Stimulated activated naive CD8-positive, alpha-beta T cell treated with anti-CD3 and anti-CD28 coated beads, Interleukin-15, Interleukin-2, amounts not matched to agents 100 U/mL and 50 U/mL, for 24 hours (primary cell): ENCODE measurements around the gene ICE1.
"Not testable (repeated sequence)": the region's sequence is repeated elsewhere in the genome, so short reads cannot be mapped to it uniquely, and the experiment has no call there.

Source experiments
- ATAC-seq: fragments of 150-1000 bp; cut with Tn5 transposase; one replicate; pipeline ENCODE4 v1.10.0; 2021
- DNase-seq: peaks from one replicate; pipeline ENCODE4 v3.0.0; 2021

The ICE1 gene

GRCh38 chr5:5487585-5488360 is 65.3 kb downstream of the ICE1 start:
- DNase-seq (no peak), ATAC-seq (no peak)

DNA sequence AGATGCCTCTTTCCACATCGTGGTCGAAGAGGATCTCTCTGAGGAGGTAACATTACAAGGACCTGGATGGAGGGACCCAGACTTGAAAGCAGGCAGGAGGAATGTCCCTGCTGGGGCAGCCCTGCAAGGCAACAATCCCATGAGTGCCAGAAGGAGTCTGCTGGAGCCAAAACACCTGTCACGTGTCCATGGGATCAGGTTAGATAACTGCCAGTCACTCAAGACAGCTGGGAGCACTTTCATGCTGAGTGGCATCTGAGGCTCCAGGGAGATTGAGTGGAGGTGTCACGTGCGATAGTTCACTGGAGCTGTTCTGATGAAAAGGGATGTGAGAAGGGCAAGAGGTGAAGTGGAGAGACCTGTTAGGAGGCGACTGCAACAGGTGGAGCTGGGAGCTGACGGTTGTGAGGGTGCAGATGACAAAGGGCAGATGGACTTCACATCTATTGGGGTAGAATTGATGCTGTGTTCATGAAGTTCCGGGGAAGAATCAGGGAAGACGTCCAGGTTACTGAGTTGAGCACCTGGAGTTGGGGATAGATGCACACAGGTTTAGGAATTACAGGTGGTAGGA is 68.4 kb downstream of the ICE1 start:
- DNase-seq (no peak), ATAC-seq (no peak)

GRCh38 chr5:5492087-5492933 is 69.8 kb downstream of the ICE1 start:
- DNase-seq (peak; percentile 16), ATAC-seq (no peak)

DNA sequence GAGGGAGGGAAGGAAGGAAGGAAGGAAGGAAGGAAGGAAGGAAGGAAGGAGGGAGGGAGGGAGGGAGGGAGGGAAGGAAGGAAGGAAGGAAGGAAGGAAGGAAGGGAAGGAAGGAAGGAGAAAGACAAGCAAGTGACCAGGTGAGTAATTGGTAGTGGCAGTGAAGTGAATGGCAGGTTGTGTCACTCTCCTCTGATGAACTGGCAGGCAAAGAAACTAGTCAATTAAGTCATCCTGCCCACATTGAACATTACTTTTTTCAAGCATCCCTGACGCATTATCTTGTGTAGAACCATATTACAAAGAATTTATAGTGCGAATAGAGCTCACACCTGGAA is 70.4 kb downstream of the ICE1 start:
- ATAC-seq, DNase-seq: not testable (repeated sequence)

DNA sequence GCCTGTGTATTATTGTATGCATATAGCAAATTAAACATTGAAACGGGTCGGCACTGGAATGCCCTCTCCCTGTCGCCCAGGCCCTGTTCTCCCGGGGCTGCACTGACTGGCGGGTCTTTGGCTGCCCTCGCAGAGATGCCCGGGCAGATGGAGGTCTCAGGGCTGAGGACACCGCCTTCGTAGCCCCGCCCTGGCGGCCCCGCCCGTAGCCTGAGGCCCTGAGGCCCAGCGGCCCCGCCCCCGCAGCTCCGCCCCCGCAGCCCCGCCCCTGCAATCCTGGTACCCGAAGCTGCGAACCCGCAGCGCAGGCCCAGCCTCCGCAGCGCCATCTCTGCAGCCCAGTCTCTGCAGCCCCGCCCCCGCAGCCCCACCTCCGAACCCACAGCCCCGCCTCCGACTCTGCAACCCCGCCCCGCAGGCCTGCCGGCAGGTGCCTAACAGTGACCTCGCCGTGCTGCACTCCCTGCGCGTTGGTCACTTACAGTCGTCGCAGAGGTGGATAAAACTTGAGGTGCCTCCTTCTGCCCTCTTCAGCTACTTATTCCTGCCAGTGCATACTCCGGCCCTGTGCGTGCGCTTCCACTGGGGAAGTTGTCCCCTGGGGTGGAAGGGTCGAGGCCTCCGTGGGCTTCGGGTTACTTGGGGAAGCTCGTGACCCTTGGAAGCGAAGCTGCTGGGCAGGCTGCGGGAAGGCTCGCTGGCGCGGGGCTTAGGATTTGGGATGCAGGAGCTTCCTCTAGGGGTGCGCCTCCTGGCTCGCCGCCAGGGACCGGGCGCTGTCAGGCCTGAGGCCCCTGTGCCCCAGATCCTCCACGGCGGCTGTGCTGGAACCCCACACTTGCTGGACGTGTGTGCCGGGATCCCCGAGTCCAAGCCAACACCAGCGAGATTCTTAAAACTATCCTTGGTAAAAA is 72.3 kb downstream of the ICE1 start:
- peak; percentile 70 for DNase-seq

GRCh38 chr5:5497152-5497788 is 74.8 kb downstream of the ICE1 start:
- ATAC-seq (no peak), DNase-seq (peak; percentile 27)

More for the DNA sequence above, 72.3 kb downstream of the ICE1 start:
- ATAC-seq, result peak; percentile 82

DNA sequence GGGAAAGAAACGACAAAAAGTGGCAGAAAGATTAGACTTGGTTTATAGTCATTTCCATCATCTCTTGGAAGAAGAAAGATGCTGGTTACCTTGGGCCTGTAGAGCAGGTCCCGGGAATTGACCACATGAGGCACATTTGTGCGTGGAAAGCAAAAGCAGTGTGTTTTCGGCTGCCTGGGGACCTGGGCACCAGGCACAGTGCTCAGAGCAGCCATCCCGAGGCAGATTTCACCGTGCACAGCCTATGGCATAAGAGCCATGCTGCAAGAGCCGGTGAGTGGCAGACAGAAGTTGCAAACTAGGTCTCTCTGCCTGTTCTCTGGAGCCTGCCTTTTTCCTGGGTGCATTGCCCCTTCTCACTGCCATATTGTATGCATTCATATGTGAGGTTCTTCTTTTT is 77.0 kb downstream of the ICE1 start:
- DNase-seq (no peak), ATAC-seq (no peak)

DNA sequence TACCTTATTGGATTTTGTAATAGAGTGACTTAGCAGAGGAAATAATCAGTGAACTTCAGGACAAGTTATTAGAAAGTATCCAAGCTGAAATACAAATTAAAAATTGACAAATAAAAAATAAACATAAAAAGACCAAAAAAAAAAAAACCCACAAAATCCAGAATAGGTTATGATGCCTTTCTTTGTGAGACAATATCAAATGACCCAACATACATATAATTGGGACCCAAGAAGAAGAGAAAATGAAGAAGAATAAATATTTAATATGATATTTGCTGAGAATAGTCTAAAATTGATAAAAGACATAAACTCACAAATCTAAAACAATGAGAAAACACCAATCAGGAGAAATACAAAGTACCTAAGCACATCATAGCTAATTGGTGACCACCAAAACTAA is 81.8 kb downstream of the ICE1 start:
- DNase-seq (no peak), ATAC-seq (no peak)

DNA sequence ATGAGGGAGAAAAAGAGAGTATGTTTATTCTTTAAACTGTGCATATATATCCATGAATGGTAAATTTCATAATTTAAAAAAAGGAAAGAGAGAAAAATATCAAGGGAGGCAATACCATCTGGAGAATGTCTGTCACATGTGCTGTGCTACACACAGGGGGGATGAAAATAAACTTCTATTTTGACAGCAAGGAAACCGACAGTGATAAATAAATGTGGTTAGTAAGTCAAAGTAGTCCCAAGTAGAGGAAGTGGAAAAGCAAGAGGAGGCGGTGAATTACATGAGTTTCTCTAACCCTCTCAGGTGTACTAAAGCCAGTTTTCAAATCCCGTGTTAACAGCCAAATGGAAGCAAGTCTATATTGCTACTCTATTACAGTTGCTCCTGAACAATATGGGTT is 83.3 kb downstream of the ICE1 start:
- ATAC-seq, result no peak
- no peak for DNase-seq

- DNase-seq (no peak), ATAC-seq (no peak)
Measured at GRCh38 chr5:5508391-5508790, 85.9 kb downstream of the ICE1 start.

DNA sequence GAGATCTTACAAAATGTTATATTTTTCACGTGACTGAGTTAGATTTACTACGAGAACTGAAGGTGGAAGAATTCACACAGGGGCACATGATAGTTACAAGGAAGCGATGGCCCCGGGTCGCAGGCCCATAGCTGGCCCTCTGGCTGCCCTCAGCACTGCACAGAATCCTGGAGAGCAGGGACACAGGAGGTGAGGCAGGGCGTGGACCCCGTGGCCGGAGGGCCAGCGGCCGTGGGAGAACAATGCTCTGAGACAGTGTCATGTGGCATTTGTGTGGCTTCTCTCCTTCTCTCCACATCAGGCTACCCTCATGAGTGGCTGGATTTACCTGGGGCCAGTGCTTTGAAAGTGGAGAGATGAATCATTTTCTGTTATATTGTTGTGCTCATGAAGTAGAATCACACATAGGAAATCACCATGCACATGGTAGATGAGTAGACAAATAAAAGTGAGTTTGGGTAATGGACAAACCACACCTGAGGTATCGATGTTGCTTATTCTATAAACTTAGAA is 89.5 kb downstream of the ICE1 start:
- no peak for DNase-seq
- no peak for ATAC-seq

GRCh38 chr5:5512543-5512942 is 90.1 kb downstream of the ICE1 start:
- ATAC-seq (no peak), DNase-seq (no peak)

DNA sequence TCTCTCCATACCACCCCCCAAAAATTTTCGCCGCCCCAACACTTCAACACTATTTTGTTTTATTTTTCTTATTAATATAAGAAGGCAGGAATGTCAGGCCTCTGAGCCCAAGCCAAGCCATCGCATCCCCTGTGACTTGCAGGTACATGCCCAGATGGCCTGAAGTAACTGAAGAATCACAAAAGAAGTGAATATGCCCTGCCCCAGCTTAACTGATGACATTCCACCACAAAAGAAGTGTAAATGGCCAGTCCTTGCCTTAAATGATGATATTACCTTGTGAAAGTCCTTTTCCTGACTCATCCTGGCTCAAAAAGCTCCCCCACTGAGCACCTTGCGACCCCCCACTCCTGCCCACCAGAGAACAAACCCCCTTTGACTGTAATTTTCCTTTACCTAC is 98.1 kb downstream of the ICE1 start:
- DNase-seq, ATAC-seq: not testable (repeated sequence)

DNA sequence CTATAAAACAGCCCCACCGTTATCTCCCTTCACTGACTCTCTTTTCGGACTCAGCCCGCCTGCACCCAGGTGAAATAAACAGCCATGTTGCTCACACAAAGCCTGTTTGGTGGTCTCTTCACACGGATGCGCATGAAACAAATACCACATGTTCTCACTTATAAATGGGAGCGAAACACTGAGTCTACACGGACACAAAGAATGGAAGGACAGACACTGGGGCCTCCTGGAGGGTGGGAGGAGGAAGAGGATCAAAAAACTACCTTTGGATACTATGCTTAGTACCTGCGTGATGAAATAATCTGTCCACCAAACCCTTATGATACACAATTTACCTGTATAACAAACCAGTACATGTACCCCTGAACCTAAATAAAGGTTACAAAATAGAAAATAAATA is 98.6 kb downstream of the ICE1 start:
- no peak for DNase-seq
- ATAC-seq, result no peak

GRCh38 chr5:5521478-5521877 is 99.0 kb downstream of the ICE1 start:
- no peak for ATAC-seq
- DNase-seq, result no peak

- no peak for DNase-seq
- no peak for ATAC-seq
Measured at GRCh38 chr5:5522336-5522735, 99.9 kb downstream of the ICE1 start.

DNA sequence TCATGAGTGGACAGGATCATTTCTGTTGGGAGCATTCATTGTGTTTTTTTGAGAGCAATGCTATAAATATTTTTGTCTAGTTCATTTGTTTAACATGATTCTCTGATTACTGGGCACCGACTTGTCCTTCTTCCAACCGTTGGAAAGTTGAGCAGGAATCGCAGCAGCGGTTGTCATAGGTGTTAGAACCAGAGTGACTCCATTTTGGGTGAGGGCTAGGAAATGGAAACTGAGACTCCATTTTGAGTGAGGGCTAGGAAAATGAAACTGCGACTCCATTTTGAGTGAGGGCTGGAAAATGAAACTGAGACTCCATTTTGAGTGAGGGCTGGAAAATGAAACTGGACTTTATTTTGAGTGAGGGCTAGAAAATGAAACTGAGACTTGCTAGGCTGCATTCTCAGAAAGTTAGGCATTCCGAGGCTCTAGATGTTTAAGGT is 100.6 kb downstream of the ICE1 start:
- no peak for DNase-seq
- peak; percentile 63 for ATAC-seq

GRCh38 chr5:5524327-5524726 is 101.8 kb downstream of the ICE1 start:
- no peak for DNase-seq
- ATAC-seq, result no peak

- ATAC-seq (no peak), DNase-seq (no peak)
Measured at GRCh38 chr5:5531371-5531770, 108.9 kb downstream of the ICE1 start.

- no peak for ATAC-seq
- DNase-seq, result no peak
Measured at GRCh38 chr5:5532306-5533076, 110.0 kb downstream of the ICE1 start.

DNA sequence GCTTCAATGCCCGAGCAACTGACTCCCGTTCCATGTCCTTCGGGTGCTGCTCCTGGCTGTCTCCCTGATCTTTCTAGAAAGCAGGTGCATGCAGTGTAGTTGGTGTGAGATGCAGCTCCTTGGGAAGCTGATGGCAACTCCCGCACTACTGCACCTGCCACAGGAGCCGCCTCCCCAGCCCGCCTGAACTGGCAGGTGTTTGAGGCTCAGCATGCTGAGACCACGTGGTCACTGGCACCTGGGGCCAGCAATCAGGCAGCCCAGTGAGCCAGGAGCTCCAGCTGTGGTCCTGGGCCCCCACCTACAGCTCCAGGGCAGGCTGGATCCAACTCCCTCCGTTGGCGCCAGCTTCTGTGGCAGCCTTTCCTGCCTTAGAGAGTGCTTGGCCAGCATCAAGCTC is 111.5 kb downstream of the ICE1 start:
- no peak for DNase-seq
- no peak for ATAC-seq
